ENCODE results near the gene CCSER1.
"Not testable (repeated sequence)": the region's sequence is repeated elsewhere in the genome, so short reads cannot be mapped to it uniquely, and the experiment has no call there.

Gene CCSER1

DNA sequence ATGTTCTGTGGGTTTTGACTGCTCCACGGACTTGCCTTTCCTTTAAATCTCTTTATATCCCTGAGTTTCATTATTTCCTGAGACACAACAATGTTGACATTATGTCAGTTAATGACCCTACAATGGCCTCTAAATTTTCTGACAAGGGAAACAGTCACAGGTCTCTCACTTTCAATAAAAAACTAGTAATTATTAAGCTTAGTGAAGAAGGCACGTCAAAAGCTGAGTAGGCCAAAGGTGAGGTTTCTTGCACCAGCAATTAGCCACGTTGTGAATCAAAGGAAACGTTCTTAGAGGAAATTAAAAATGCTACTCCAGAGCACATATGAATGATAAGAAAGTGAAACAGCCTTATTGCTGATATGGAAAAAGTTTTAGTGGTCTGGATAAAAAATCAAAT lies 1246.4 kb downstream of the CCSER1 start:
- no peak for DNase-seq (ENCODE audit: low read depth)

DNA sequence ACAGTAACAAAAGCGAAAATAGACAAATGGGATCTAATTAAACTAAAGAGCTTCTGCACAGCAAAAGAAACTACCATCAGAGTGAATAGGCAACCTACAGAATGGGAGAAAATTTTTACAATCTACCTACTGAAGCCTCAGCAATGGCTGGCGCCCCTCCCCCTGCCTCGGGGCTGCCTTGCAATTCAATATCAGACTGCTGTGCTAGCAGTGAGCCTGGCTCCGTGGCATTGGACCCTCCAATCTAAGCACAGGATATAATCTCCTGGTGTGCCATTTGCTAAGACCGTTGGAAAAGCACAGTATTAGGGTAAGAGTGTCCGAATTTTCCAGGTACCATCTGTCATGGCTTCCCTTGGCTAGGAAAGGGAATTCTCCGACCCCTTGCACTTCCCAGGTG lies 1278.2 kb downstream of the CCSER1 start:
- not testable (repeated sequence) for DNase-seq (ENCODE audit: low read depth)

DNA sequence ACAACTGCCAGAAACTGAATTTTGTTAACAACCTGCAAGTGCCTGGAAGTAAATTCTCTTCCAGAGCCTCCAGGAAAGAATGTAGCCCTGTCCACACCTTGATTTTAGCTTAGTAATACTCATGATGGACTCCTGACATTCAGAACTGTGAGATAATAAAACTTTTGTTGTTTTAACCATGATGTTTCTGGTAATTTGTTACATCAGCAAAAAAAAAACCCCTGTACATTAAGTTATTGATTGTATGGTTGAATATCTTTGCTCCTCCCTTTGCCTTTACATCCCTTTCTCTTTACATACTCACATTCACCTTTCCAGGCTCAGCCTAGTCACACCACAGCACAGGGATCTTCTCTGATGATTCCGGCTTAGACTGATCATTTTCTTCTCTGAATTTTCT lies 1294.8 kb downstream of the CCSER1 start:
- no peak for DNase-seq (ENCODE audit: low read depth)

DNA sequence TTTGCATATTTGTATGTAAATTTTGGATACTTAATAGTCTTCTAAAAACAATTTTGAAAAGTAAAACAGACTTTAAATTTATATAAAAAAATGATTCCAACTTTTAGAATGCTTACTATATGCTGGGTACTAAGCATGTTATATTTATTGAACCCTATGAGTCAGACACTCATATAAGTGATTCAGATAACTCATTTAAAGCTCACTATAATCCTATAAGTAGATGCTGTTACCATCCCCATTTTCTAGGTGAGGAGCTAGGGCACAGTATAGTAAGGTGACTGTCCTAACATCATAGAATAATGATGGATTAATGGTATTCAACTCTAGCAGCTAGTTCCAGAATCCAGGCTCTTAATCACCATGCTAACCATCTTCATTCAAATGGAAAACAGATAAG lies 1299.5 kb downstream of the CCSER1 start:
- no peak for DNase-seq (ENCODE audit: low read depth)

DNA sequence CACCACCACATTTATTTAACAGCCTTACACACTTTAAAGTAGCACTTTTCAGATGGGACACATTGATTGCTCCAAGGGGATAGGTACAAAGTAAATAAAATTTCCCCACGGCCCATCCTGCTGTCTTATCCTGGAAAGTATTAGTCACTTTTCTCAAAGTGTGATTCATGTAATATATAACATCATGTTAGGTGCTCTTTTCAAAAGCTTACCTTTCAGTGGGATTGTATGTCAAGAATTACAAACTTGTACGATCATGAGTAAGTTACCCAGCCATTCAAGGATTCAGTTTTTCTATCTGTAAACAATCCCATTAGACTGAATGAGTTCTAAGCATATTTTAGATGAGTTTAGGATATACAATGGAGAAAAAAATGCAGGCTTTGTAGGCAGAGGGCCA lies 1300.0 kb downstream of the CCSER1 start:
- DNase-seq (ENCODE audit: low read depth): no peak

DNA sequence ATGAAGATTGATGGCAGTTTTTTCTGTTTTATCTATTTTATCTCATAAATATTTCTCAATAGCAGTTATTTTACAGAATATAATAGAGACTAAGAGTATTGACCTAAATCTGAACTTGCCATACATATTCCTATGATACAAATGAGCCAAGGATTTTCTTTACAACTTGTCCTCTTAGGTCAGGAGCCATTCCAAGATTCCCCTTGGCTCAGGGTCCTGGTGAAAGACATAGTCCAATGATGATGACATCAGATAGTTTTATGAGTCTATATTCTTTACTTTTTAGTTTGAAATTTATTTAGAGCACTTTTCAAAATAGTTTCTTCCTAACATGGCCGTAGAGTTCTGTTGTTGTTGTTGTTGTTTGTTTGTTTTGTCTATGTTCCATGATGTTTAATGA lies 1307.4 kb downstream of the CCSER1 start:
- no peak for DNase-seq (ENCODE audit: low read depth)

DNA sequence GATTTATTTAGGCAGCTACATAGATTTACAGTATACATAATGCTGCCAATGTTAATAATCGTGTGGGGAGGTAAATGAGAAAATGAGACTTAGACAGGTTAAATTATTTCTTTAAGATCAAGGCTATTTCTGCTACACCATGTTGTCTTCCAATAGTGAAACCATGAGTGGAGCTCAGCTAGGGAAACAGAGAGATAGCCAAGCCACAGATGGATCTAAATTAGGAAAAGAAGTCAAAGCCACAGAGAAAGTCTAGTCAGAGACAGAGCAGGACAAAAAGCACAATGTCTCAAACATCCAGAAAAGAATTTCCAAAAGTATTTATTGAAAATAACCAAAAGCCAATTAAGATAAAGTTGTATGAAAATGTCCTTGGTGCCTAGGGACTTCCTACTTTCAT lies 1309.4 kb downstream of the CCSER1 start:
- no peak for DNase-seq (ENCODE audit: low read depth)

DNA sequence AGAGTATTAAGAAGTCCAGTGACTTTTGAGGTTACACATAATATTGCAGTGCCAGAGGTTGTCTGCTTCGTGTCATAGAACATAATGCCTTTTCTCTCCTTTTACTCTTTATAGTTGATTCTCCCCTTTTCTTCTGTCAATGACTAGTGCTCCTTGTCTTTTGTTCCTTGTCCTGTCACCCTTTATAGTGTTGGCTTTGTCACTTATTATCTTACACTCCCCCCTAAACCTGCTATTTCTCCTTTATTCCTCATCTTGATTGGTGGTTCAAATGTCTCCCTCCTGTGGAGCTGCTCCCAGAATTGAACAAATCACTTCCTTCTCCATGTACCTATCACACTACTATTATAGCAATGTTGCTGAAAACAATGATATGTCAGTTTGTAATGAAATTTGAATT lies 1320.0 kb downstream of the CCSER1 start:
- DNase-seq (ENCODE audit: low read depth): no peak

DNA sequence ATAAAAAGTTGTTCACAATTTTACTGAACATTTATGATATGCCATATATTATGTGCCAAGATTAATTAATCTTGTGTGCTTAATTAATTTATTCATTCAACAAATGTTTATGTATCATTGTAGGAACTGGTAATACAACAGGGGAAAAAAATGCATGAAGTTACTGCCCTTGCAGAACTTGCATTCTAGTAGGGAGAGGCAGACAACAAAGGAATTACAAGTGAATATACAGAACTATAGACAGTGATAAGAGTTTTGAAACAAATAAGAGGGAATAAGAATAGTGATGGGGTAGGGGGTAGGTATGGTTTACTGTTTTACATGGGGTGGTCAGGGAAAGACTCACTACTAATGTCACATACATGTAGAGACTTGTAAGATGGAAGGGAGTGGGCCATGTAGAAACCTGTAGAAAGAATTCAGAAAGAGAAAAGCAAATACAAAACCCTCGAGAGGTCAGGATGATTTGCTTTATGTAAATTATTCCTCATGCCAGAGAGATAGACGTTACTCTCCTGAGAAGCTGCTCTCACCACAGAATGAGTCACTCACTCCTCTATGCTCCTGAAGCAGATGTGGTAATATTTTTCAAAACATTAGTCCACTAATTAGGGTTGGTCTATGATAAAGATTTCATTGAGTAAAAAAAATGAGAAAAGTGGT lies 1321.6 kb downstream of the CCSER1 start:
- no peak for DNase-seq (ENCODE audit: low read depth)

DNA sequence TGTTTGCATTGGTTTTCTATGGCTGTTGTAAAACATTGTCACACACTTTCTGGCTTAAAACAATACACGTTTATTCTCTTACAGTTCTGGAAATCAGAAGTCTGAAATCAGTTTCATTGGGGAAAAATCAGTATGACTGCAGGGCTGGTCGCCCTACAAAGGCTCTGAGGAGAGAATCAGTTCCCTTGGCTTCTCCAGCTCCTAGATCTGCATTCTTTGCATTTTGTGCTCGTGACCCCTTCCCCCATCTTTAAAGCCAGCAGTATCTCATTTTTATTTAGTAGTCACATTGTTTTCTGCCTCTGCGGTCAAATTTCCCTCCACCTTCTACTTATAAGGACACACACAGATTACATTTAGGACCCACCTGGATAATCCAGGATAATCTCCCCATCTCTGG lies 1326.9 kb downstream of the CCSER1 start:
- DNase-seq (ENCODE audit: low read depth): no peak

DNA sequence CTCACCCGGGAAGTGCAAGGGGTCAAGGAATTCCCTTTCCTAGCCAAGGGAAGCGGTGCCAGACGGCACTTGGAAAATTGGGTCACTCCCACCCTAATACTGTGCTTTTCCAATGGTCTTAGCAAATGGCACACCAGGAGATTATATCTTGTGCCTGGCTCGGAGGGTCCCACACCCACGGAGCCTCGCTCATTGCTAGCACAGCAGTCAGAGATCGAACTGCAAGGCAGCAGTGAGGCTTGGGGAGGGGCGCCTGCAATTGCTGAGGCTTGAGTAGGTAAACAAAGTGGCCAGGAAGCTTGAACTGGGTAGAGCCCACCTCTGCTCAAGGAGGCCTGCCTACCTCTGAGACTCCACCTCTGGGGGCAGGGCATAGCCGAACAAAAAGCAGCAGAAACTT lies 1335.4 kb downstream of the CCSER1 start:
- not testable (repeated sequence) for DNase-seq (ENCODE audit: low read depth)

DNA sequence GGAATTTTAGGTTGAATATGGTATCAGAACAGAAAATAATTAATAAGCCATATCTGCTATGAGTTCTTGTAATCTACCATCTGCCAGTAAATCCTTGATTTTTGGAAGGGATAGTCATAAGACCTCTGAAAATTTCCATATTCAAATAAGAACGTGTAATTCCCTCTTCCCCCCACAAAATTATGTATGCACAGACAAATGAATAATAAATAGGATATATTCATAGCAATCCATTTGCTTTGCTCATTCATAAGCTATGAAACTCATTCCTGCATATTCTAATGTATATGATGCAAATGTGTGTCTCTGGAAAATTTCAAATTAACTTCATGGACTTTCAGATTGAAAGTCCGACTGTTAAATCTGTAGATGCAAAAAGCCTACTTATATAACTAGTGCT lies 1343.5 kb downstream of the CCSER1 start:
- no peak for DNase-seq (ENCODE audit: low read depth)

DNA sequence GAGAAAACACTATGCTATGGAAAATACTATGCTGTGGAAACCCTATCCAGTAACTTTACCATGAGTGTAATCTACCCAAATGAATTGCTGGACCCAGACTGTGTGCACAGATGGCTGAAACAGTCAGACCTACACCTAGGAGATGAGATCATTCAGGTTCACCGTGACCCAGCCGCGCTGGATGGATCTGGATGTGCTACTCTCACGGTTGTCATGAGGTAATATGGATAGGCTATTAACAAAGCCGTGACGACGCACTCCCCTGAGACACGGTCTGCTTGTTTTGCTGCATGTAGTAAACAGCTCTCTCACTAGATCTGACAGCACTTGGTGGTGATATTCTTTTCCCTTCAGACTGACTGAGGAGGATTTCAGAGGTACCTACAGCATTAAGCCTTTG lies 1344.1 kb downstream of the CCSER1 start:
- DNase-seq (ENCODE audit: low read depth): no peak

DNA sequence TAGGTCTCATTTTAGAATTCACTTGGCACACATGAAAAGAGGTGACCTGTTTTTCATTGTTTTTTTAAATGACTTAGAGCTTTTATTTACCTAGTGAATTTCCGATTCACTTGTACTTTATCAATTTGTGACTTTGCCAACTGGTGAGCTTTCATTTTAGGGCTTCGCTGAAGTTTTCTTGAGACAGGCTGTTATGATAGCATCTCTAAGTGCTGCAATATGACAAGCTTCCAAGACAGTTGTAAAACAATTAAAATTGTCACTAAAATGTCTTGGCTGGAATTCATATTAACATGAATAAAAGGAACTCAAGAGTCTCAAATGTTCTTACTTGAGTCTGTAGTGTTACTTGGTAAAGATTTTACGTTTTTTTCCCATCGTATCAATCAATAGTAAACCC lies 1344.9 kb downstream of the CCSER1 start:
- DNase-seq (ENCODE audit: low read depth): no peak

DNA sequence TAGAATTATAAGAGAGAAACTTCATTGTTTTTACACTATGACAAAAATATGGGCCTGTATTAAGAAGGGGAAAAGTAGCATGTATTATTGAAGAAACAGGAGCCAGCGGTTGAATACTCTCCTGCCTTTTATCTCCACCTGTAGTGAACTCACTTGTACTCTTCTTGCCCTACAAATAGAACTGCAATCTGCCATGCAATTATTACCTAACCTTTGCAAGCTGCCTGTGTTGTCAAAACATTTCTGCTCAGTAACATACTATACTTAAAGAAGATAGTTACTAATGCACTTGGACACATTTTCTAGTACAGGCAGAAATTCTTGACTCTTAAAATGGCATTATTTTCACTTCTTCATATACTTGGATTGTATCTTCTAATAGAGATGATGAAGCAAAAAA lies 1358.2 kb downstream of the CCSER1 start:
- no peak for DNase-seq (ENCODE audit: low read depth)

DNA sequence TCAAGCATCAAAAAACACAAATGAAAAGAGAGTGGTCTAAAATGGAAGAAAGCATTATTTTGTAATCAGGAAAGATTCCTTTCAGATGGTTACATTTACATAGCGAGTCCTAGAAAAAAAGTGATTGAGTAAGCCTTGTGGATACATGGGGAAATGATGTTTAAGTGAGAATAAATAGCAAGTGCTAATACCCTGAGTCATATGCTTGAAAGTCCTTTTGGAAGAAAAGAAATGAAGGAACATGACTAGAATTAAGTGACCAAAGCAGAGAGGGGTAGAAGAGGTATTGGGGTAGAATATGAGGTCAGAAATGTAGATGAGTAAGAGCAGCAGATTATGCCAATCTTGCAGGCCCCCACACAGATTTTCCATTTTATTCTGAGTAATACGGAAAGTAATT lies 1361.8 kb downstream of the CCSER1 start:
- no peak for DNase-seq (ENCODE audit: low read depth)

DNA sequence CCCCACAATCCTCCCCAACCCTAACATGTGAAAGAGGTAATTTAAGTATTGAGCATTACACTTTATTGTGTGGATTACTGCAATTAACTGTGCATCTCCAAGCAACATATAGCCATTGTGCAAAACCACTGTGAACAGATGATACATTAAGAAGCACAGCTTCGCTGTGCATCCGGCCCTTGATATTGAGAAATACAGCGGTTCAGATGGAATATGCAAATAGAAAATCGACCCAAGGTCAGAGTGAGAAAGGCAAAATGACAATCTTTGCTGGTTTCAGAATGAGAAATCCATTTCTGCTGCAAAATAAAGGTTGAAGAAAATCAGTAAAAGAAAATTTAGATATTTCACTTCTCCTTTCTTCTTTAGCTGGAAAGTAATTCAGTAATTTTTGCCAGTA lies 1370.7 kb downstream of the CCSER1 start:
- no peak for DNase-seq (ENCODE audit: low read depth)

DNA sequence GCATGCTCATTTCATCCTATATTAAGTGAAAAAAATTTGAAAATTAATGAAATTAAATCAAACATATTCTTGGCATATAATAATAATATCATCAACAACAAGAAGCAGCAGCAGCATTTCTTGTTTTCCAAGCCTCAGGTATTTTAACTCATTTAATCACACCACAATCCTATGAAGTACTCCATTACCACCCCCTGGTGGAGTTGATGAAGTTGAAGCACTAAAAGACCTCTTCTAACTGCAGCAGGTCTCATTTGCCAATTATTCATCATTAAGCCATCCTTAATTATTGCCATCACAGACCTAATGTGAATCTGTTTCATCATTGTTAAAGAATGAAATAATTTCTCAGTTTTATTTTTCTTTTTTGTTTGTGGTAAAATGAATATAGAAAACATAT lies 1375.2 kb downstream of the CCSER1 start:
- no peak for DNase-seq (ENCODE audit: low read depth)

DNA sequence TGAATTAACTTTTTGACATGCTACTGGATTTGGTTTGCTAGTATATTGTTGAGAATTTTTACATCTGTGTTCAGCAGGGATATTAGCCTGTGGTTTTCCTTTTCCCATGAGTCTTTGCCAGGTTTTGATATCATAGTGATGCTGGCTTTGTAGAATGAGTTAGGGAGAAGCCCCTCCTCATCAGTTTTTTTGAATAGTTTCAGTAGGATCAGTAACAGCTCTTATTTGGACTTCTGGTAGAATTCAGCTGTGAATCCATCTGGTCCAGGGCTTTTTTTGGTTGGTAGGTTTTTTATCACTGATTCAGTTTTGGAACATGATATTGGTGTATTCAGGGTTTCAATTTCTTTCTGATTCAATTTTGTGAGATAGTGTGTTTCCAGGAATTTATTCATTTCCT lies 1386.1 kb downstream of the CCSER1 start:
- DNase-seq (ENCODE audit: low read depth): no peak

DNA sequence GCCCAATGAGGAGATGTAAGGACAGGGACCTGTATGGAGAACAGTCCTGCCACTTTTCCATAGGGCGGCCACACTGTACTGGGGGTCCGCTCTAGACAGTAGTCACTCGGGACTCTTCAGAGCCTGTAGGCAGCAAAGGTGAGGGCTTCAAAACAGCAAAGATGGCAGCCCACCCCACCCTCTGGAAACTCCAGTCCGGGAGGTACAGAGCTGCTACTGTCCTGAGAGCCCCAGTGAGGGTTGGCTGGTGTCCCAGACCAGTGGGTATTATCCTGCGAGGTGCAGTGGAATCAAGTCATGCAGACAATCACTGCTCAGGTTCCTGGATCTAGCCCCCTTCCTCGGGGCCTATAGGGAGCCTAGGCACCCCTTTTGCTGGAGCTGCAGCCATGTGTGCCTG lies 1392.0 kb downstream of the CCSER1 start:
- no peak for DNase-seq (ENCODE audit: low read depth)

DNA sequence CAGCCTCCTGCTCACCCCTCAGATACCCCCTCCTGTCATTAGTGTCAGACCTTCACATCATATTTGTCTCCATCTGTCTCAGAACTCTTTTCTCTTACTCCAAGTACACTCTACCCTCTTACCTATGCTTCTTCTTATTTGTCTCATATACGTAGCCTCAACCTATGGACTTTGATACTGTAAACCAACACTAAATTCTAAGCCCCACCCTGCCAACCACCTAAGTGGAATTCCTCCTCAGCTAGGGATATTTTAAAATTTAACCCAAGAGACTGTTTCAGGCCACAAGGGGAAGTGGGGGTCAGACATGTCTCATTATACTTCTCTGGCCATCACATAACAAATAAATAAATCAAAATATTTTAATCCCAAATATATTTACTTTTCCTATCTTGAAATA lies 1398.4 kb downstream of the CCSER1 start:
- no peak for DNase-seq (ENCODE audit: low read depth)

DNA sequence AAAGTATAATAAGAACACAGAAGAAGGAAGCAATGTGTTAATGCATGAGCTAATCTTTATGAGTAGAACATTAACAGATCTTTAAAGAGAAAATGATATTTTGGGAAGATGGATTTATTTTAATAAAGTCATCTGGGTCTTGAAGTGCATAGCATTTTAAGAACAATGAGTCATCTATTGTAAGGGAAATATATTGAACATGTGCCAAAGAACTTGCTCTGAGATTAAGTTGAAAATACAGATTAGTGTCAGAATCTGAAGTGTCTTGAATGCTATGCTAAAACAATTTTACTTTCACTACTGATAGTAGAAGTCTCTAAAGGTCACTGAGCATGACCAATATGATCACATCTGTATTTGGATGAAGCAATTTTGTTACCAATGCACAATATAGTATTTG lies 1399.9 kb downstream of the CCSER1 start:
- no peak for DNase-seq (ENCODE audit: low read depth)

DNA sequence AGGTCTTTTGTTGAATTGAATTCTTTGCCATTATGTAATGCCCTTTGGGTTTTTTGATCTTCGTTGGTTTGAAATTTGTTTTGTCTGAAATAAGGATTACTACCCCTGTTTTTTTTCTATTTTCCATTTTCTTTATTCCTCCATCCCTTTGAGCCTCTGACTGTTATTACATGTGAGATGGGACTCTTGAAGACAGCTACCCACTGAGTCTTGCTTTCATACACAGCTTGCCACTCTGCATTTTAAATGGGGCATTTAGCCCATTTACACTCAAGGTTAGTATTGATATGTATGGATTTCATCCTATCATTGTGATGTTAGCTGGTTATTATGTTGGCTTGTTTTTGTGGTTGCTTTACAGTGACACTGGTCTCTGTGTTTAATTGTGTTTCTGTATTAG lies 1440.4 kb downstream of the CCSER1 start:
- DNase-seq (ENCODE audit: low read depth): no peak

DNA sequence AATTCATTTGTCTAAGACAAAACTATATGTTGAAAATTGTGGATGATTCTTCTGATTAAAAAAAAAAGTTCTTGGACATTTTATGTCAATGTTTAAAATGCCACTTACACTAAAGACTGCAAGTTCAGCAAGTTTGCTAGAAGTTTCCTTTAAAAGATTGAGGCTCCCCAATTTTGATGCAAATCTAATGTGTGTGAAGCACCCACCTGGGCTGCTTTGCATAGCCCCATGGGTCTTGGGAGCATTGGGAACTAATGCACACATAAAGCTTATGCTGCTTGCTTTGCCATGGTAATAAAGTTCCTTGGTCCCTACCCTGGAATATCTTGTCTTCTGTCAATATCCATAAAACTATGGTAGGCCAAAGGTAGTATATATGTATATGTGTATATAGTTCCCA lies 1450.7 kb downstream of the CCSER1 start:
- DNase-seq (ENCODE audit: low read depth): no peak

DNA sequence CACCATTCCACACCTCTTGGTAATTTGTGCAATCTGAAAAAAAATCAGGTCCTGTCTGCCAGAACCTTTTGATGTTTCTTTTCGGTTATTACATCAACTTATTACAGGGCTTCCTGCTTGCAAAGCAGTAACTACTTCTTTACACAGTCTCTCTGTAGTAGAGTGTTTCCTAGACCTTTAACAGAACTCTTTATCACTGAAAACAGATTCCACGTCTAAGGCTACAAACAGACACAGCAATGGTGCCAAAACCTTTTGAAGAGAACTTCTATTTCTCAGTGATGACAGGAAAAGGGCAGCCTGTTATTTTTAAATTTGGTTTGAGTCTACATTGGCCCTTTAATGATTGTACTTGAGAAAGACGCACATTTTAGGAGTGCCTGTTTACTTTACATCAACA lies 1463.1 kb downstream of the CCSER1 start:
- no peak for DNase-seq (ENCODE audit: low read depth)
